Measurements from ENCODE around the gene SACM1L.

The SACM1L gene

DNA sequence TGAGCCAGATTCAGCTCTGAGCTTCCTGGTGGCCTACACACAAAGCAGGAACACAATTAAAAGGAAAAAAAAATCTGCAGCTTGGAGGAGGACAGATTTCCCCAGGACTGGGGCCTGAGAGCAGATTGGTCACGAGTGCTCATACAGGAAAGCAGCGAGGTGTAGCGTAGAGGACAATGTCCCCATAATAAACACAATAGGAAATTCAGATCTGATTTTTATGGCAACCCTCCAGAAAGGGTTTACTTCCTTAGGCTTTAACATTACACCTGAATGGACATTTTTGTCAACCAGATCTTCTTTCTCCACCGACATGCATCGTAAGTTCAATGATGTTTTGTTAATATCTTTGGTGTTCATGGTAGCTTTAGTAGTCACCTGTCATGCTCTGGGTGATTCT is 83.9 kb downstream of the SACM1L start:
- peak; percentile 40 for DNase-seq

DNA sequence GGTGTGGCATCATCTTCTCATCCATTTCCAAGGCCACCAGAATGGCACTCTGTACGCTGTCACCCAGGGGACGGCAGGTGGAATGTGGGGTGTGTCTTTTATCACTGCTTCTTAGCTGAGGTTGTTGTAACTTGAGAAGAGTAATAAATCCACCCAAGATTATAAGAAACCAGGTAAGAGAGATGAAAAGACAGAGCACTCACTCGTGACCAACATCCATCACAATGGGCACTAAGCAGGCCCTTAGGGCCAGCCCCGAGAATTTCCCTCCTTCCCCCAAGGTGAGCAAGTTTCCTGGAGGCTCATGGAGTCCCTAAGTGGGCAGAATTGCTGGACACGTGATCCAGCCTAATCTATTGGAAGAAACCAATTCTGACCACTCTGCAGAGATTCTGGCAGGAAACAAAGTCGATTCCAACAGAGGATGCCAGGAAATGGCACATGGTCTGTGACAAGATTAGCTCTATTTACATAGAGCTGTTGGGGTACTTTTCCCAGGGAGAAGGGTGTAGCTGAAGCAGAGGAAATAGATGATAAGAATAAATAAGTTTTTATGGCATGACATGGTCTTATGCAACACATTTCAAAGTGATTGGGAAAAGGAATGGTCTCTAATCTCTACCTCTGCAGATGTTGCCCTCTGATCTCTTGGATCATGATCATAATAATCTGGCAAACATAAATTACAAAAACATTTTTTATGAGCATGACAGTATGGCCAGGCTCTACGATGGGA is 84.7 kb downstream of the SACM1L start:
- peak; percentile 21 for DNase-seq

DNA sequence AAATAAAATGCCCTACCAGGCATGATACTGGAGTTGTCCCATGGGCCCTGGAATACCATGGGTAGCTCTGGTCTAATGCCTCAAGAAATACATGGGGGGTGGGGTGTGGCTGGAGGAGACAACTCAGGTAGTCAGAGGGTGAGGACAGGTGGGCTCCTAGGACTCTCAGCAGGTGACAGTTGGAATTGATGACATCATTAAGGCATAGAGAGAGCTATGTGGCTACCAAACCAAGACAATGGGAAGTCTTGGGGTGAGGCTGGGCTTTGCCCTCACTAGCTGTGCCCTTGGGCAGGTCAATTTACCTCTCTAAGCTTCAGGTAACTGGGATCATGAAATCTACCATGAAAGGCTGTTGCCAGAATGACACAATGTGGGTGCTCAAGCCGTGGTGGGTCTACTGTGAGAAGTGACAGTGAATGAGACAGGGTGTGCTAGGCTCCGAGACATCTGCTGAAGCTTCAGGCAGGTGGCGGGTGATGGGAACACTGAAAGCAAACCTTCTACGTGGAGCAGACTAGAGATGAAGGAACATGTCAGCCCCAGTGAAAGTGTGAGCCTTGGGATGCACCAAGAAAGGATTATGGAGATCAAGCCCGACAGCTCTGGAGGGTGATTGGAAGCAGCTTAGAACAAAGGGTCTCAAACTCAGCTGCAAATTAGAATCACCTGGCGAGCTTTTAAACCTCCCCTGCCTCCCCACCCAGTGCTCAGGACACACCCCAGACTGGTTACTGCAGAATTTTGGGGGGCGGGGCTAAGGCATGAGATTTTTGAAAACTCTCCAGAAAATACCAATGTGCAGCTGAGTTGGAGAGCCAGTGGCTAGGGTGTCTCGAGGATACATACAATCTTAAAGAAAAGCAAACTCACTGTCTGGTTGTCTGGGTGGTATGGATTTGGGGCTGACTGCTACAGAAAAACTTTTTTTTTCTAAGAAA is 85.7 kb downstream of the SACM1L start:
- DNase-seq: peak; percentile 53

DNA sequence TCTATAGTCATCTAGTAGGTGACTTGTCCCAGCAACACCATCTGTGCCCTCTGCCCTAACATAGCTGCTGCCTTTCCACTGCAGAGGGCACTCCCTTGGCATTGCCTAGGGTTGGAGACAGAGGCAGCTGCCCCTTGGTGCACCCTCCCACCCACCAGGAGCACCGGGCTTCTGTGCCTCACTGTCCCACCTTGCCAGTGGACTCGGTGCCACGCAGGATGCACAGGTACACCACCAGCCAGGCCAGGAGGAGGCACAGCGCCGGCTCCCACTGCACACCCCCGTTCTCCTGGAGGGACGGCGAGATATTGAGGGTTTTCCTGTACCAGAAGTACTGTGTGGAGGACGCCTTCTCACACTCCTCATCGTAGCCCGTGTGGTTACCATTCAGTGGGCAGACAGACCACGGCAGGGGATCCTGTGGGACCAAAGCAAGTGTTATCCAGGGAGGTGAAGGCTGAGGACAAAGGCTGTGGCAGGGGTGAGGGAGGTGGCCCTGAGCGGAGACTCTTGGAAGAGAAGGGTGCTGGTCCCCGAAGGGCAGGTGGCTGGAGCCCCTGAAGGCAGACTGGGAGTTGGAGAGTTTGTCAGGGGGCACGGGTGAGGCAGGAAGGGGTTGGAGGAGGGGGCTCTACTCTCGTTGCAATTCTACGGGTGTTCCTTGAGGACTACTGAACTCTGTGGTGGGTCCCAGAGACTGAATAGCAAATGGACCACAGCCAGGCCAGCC is 86.5 kb downstream of the SACM1L start:
- peak; percentile 53 for DNase-seq

DNA sequence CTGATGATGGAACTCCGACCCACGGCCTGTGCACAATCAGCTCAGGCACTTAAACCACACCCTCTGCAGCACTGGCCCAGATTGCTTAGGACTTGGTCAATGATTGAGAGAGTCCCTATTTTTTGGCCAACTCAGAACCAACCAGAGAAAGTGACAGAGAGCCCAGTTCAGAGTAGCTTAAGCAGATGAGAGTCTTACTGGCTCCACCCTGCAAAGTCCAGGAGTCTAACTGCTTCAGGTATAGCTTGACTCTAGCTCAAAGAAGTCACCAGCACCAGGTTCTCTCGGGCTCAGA is 87.1 kb downstream of the SACM1L start:
- DNase-seq: no peak

GRCh38 chr3:45776611-45777010 is 87.4 kb downstream of the SACM1L start:
- DNase-seq: peak; percentile 52

DNA sequence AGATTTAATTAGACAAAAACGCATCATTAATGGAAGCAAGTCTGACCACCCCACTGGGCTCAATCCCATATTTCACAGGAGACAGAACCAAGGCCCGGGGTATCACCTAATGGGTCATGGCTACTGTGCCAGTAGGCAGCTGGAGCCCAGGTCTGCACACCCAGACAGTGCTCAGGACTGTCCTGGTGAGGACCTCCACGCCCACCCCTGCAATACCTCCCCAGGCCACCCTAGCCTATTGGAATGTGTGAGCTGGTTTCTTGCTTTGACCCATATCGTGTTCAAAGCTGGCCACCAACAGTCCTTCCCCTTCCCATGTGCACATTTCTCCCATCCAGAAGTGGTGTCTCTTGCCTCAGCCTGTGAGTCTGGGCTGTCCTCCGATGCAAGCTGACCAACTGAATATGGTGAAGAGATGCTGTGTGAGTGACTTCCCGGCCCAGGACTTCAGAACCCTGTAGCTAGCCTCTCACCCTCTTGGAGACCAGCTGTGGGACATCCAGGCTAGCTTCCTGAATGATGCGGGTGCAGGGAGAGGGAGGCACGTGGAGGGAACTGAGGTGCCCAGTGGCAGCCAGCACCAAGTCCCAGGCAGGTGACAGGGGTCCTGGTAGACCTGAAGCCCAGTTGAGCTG is 88.0 kb downstream of the SACM1L start:
- peak; percentile 51 for DNase-seq

DNA sequence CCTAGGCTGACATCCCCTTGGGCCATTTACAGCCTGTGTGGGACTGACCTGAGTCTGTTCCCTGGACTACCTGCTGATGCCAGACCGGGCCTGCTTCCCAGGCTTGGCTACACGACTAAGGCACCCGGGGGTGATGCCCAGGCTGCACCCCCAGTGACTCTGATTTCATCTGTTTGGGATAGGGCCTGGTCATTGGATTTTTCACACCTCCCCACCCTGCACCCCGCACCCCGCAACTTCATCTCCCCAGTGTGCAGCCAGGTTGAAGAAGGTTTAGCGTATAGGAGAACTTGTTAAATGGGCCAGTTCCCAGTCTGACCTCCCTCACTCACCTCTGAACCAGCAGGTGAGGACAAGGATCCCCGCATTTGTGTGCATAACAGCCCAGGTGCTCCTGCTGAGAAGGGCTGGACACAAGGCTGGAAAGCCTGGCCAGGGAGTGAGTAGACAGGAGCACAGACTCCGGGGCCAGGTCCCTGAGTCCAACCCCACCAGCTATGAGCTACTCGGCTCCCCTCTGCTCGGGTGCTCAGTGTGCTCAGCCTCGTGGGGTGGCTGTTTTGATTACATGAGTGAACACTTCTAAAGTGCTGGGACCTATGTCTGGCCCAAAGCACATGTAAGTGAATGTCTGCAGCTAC is 88.7 kb downstream of the SACM1L start:
- peak; percentile 49 for DNase-seq

- peak; percentile 42 for DNase-seq
Observed at GRCh38 chr3:45778761-45779201, 89.6 kb downstream of the SACM1L start.

- peak; percentile 53 for DNase-seq
Observed at GRCh38 chr3:45779746-45780735, 90.8 kb downstream of the SACM1L start.

DNA sequence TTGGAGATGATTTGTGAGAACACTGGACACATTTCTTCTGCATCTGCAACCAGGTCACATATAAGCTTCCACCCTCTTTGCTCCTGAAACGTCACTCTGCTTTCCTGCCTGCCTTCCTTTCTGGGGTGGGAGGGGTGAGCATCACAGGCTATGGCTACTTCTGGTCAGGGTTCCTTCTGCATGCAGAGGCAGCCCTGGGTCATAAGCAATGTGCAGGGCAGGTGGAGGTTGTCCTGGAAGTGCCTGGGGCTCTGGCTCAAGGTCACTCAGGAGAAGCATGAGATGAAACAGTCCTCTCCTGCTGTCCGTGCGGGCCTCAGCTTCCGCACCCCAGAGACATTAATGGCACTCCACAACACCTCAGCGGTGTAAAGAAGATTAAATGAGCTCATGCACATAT is 92.1 kb downstream of the SACM1L start:
- peak; percentile 46 for DNase-seq

DNA sequence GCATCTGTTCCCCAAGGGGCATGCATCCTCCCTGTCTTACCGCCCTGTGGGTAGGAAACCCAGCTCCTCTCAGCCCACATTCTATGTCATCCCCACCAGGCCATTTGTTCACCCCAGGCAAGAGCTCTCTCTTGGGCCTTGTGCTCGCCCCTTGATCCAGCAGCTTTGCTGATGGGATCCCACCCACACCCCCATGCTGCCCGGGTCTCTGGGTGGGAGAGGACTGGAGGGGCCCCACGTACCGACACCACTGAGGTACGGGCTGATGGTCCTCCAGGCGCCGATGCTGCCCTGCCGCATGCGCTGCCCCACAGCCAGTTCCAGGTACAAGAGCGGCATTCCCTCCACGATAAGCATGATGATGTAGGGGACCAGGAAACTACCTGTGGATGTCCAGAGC is 92.6 kb downstream of the SACM1L start:
- peak; percentile 52 for DNase-seq

DNA sequence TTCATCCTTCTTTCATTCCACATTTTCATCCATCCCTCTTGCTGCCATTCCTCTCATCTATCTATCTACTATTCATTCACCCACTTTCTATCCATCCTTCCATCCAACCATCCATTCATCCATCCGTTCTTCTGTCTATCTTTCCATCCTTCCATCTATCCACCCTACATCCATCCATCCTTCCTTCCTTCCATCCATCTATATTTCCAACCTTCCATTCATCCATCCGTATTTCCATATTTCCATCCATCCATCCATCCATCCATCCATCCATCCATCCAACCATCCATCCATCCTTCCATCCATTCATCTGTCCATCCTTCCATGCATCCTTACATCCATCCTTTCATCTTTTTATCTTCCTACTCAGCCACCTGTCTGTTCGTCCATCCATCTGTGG is 93.2 kb downstream of the SACM1L start:
- DNase-seq: no peak

GRCh38 chr3:45783667-45784066 is 94.5 kb downstream of the SACM1L start:
- peak; percentile 33 for DNase-seq

- DNase-seq: peak; percentile 47
Observed at GRCh38 chr3:45785605-45786150, 96.5 kb downstream of the SACM1L start.

- peak; percentile 28 for DNase-seq
Observed at GRCh38 chr3:45786801-45787495, 97.8 kb downstream of the SACM1L start.

- peak; percentile 33 for DNase-seq
Observed at GRCh38 chr3:45787551-45787950, 98.4 kb downstream of the SACM1L start.

DNA sequence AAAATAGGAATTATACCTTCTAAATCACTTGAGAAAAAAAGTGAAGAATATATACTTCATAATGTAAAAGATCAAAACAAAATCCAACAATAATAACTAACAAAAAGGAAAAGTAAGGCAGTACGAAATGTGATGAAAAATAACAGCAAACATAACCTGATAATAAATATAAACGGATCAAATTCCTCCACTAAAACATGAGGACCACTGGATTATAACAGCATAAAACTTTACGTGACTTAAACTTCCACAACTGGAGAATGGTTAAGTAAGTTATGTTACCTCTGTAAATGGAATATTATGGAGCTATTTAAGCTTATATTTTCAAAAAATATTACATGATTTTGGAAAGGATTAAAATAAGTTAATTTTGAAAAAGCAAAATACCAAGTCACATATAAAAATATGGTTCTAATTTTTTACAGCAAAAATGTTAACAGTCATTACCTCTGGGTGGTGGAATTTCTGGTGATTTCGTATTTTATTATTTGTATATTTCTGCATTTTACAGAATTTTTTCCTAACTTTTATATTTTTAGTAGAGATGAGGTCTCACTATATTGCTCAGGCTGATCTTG is 100.1 kb downstream of the SACM1L start:
- no peak for DNase-seq

DNA sequence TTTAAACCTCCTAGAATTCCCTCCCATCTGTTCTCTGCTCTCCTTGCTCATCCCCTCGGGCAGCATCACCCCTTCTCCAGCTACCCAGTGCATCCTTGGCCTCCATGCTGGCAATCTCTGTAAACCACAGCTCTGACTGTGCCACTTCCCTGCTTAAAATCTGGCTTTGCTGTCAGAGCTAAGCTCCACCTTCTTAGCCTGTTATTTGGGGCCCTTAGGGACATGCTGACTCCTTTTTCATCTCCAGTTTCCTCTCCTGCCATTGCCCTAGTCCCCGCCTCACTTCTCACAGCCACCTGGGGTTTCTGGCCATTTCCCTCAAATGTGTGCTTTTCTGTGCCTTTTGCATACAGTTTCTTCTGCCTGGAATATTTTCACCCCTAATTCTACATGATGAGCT is 101.4 kb downstream of the SACM1L start:
- no peak for DNase-seq

DNA sequence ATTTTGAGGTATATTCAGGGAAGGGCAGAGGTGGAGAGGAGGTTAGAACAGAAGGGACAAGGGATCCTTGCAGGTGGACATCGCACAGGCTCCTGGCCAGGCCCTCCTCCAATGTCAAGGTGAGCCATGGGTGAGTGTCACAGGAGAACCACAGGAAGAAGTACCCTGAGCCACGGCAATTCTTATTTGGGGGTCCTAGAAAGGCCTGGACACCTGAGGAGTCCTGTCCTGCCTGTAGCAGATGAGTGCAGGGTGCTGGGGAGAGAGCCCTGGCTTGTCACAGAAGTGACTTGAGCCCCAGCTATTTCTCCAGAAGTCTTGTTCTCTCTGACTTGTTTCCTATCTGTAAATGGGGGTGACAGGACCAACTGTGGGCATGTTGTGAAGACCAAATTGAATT is 102.8 kb downstream of the SACM1L start:
- DNase-seq: no peak

Measured in activated CD8-positive, alpha-beta memory T cell treated with anti-CD3 and anti-CD28 coated beads for 24 hours (primary cell).